HepG2 (cell line): ENCODE data around the gene B3GALNT2. TPM values are rescaled to one million over a fixed set of nuclear protein-coding genes. Genes with fewer than 3 reads are reported as not detected.
A peak's percentile ranks its signal among the peaks of the same experiment; 100 is the strongest.

Experiments used
- ATAC-seq: fragments of 200-7000 bp; cut with Tn5 transposase; 3 replicates; pipeline ENCODE4 v1.9.1; 2020; ENCODE audit warnings: mild to moderate bottlenecking, moderate library complexity
- BruUV-seq: library from RNA; stranded (reverse); fragments of 400-500 nt; replicated peaks from 2 replicates; lab custom pipeline; 2021; lab: Mats Ljungman, UMichigan
- CTCF ChIA-PET: fragments of 300-600 bp; formaldehyde crosslinking; extraction: SDS; loops from one replicate; lab custom pipeline; 2021; ENCODE audit warnings: low total read pairs, inconsistent platforms, low intra/inter-chr PET ratio; lab: Yijun Ruan, JAX
- POLR2A ChIA-PET: fragments of 350-600 bp; sonication (Branson Sonifier 250); formaldehyde crosslinking; loops from one replicate; lab custom pipeline; 2020; ENCODE audit warnings: antibody characterized with exemption, inconsistent platforms; lab: Yijun Ruan, JAX
- DNase-seq: peaks from one replicate; pipeline ENCODE4 v3.0.0-alpha.2; 2015; ENCODE audit warnings: low spot score
- FAIRE-seq: peaks from 3 replicates; lab custom pipeline; 2011; peaks lifted over from hg19 to GRCh38; lab: Jason Lieb, UNC
- H2AFZ ChIP-seq: one replicate; pipeline ENCODE4 v1.6.1; 2011; ENCODE audit warnings: low read length, inconsistent platforms
- H3K27ac ChIP-seq: fragments of 300-600 bp; 3 replicates; pipeline ENCODE4 v1.8.0; 2011; ENCODE audit warnings: mixed run types, mild to moderate bottlenecking, mixed read lengths, low read length, inconsistent platforms; ENCODE audit not compliant: insufficient read depth; ENCODE audit errors: extremely low read length
- H3K27me3 ChIP-seq, 2 experiments: fragments of 200-600 bp in 1 of 2; 2 replicates in 1 of 2; 3 replicates in 1 of 2; pipeline versions ENCODE4 v1.6.0 to v1.8.0; 2011; ENCODE audit warnings: low read length in 2 of 2, mild to moderate bottlenecking in 2 of 2, moderate library complexity in 2 of 2, inconsistent platforms in 1 of 2; ENCODE audit not compliant: insufficient read depth in 2 of 2, control insufficient read depth in 1 of 2
- H3K36me3 ChIP-seq, 2 experiments: fragments of 200-600 bp in 1 of 2; replicated peaks in 1 of 2; 2 replicates in 1 of 2; 3 replicates in 1 of 2; pipeline versions ENCODE4 v1.5.1 to v1.8.0; 2011; ENCODE audit warnings: low read length in 2 of 2, inconsistent platforms in 1 of 2; ENCODE audit not compliant: insufficient read depth in 2 of 2, control insufficient read depth in 1 of 2
- H3K4me1 ChIP-seq: 2 replicates; pipeline ENCODE4 v1.5.1; 2012; ENCODE audit warnings: low read length, inconsistent platforms; ENCODE audit not compliant: insufficient read depth
- H3K4me2 ChIP-seq: 2 replicates; pipeline ENCODE4 v1.6.0; 2011; ENCODE audit warnings: low read depth, low read length, inconsistent platforms
- H3K4me3 ChIP-seq, 3 experiments: fragments of 200-600 bp in 1 of 3; sonication (generic), shearing (Covaris generic) in 1 of 3; replicated peaks in 1 of 3; 2 replicates each; pipeline ENCODE4 v1.5.1; 2011 to 2016; ENCODE audit warnings: low read length in 3 of 3, inconsistent platforms in 2 of 3, low read depth in 2 of 3, mild to moderate bottlenecking in 2 of 3, control low read depth in 1 of 3, mixed read lengths in 1 of 3; ENCODE audit not compliant: insufficient read depth in 1 of 3
- H3K79me2 ChIP-seq: one replicate; pipeline ENCODE4 v1.6.1; 2011; ENCODE audit warnings: low read length, inconsistent platforms; ENCODE audit not compliant: insufficient read depth
- H3K9ac ChIP-seq: 2 replicates; pipeline ENCODE4 v1.6.0; 2011; ENCODE audit warnings: mild to moderate bottlenecking, low read depth, low read length, inconsistent platforms; ENCODE audit not compliant: insufficient read depth
- H3K9me3 ChIP-seq: 2 replicates; pipeline ENCODE4 v1.5.1; 2012; ENCODE audit warnings: mild to moderate bottlenecking, low read length
- H4K20me1 ChIP-seq: 2 replicates; pipeline ENCODE4 v1.6.0; 2011; ENCODE audit warnings: inconsistent platforms, mild to moderate bottlenecking, low read length, moderate library complexity; ENCODE audit not compliant: insufficient read depth
- BCL6 ChIP-seq: IDR thresholded peaks from 2 replicates; pipeline ENCODE4 v1.6.1; 2016; ENCODE audit warnings: missing genetic modification reagents, missing compliant biosample characterization
- ERF ChIP-seq: IDR thresholded peaks from 2 replicates; pipeline ENCODE4 v1.6.1; 2018; ENCODE audit warnings: missing biosample characterization, missing genetic modification reagents
- NAIF1 ChIP-seq: sonication (generic); formaldehyde crosslinking; IDR thresholded peaks from 2 replicates; pipeline ENCODE4 v1.5.0; 2020; ENCODE audit warnings: mild to moderate bottlenecking, missing genetic modification reagents, borderline replicate concordance
- NFATC3 ChIP-seq: sonication (generic); formaldehyde crosslinking; IDR thresholded peaks from 2 replicates; pipeline ENCODE4 v1.5.1; 2020; ENCODE audit warnings: mild to moderate bottlenecking, missing genetic modification reagents
- NR2F1 ChIP-seq, 2 experiments: fragments of 450-650 bp in 1 of 2; formaldehyde crosslinking in 1 of 2; IDR thresholded peaks; 2 replicates each; pipeline versions ENCODE4 v1.5.0 to v1.6.1; 2016 to 2020; ENCODE audit warnings: mild to moderate bottlenecking in 1 of 2, missing compliant biosample characterization in 1 of 2, missing genetic modification reagents in 1 of 2, moderate library complexity in 1 of 2
- RFX5 ChIP-seq: IDR thresholded peaks from 2 replicates; pipeline ENCODE4 v1.6.1; 2011; ENCODE audit warnings: low read depth, low read length, improper control_type of control experiment
- SAP130 ChIP-seq: IDR thresholded peaks from 2 replicates; pipeline ENCODE4 v1.6.1; 2016; ENCODE audit warnings: low read depth
- WGBS: methylation state at CpG from one replicate; pipeline ENCODE4 v1.1.6; 2017; ENCODE audit warnings: low lambda C conversion rate; 5-methylcytosine and 5-hydroxymethylcytosine counted together
- in situ Hi-C: cut with HindIII; loops from 2 replicates; pipeline ENCODE4 v1.10.0; 2017; ENCODE audit warnings: low pct_unique_long_range_greater_than_20kb; ENCODE audit not compliant: extremely low pct_ligation_motif_present
- intact Hi-C: fragments of 100-400 bp; cut with micrococcal nuclease; formaldehyde crosslinking; loops from one replicate; pipeline ENCODE4 v1.10.0; 2022; ENCODE audit not compliant: unreplicated experiment
- polyA plus RNA-seq, 8 experiments: library from polyadenylated mRNA; depleted of rRNA in 3 of 8; stranded (reverse) in 7 of 8; unstranded in 1 of 8; fragments of >200 nt; fragmentation: Illumina TruSeq in 4 of 8; extraction: Trizol in 4 of 8; gene quantifications; 2 replicates each; pipeline versions ENCODE4 v1.2.1 to v1.2.3, GENCODE V29; 2011 to 2016; ENCODE audit warnings: low read depth in 4 of 8, missing spikeins in 1 of 8, mixed read lengths in 1 of 8; ENCODE audit not compliant: insufficient read depth in 1 of 8
- total RNA-seq, 5 experiments: library from RNA; depleted of rRNA; stranded (reverse); fragments of >200 nt; fragmentation: Illumina TruSeq; extraction: Trizol; gene quantifications; 2 replicates each; pipeline ENCODE4 v1.2.3, GENCODE V29; 2016; ENCODE audit warnings: low read depth in 1 of 5
- TF ChIP-seq, protein P1 (sequence below): sonication (generic); formaldehyde crosslinking; IDR thresholded peaks from 2 replicates; pipeline ENCODE4 v1.5.1; 2020; ENCODE audit warnings: mild to moderate bottlenecking, missing genetic modification reagents, borderline replicate concordance
- TF ChIP-seq, protein P2 (sequence below): sonication (generic); formaldehyde crosslinking; IDR thresholded peaks from 2 replicates; pipeline ENCODE4 v1.5.0; 2020; ENCODE audit warnings: mild to moderate bottlenecking, missing genetic modification reagents, moderate library complexity

Gene B3GALNT2
- total and polyA plus RNA-seq, 2 of the 13 experiments (the other 11 are each of a cell fraction or from before 2014, with no cell fraction given): 16.5 to 28.9 TPM

DNA sequence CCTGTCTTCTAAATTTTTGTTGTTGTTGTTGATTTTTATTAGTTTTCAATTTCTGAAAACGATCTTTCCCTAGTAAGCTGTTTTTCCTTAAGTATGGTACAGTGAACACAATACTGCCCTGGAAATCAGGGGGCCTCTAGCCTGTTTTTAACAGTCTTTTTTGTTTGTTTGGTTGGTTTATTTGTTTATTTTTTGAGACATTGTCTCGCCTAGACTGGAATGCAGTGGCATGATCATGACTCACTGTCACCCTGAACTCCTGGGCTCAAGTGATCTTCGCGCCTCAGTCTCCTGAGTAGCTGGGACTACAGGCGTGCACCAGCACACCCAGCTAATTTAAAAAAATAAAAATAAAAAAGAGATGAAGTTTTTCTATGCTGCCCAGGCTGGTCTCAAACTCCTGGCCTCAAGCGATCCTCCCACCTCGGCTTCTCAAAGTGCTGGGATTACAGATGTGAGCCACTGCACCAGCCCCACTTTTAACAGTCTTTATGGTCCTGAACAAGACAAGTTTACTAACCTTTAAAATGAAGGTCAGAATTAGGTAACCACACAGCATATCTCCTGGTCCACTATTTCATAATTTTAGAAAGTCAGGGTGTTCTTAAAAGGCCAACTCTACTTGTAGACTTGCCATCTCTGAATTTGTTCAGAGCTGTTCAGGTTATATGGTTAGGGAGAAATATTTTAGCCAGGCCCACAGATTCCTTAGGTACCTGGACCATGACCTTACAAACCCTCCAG is 101.6 kb downstream of the B3GALNT2 start (continued):
- TF ChIP-seq, protein P1, sequence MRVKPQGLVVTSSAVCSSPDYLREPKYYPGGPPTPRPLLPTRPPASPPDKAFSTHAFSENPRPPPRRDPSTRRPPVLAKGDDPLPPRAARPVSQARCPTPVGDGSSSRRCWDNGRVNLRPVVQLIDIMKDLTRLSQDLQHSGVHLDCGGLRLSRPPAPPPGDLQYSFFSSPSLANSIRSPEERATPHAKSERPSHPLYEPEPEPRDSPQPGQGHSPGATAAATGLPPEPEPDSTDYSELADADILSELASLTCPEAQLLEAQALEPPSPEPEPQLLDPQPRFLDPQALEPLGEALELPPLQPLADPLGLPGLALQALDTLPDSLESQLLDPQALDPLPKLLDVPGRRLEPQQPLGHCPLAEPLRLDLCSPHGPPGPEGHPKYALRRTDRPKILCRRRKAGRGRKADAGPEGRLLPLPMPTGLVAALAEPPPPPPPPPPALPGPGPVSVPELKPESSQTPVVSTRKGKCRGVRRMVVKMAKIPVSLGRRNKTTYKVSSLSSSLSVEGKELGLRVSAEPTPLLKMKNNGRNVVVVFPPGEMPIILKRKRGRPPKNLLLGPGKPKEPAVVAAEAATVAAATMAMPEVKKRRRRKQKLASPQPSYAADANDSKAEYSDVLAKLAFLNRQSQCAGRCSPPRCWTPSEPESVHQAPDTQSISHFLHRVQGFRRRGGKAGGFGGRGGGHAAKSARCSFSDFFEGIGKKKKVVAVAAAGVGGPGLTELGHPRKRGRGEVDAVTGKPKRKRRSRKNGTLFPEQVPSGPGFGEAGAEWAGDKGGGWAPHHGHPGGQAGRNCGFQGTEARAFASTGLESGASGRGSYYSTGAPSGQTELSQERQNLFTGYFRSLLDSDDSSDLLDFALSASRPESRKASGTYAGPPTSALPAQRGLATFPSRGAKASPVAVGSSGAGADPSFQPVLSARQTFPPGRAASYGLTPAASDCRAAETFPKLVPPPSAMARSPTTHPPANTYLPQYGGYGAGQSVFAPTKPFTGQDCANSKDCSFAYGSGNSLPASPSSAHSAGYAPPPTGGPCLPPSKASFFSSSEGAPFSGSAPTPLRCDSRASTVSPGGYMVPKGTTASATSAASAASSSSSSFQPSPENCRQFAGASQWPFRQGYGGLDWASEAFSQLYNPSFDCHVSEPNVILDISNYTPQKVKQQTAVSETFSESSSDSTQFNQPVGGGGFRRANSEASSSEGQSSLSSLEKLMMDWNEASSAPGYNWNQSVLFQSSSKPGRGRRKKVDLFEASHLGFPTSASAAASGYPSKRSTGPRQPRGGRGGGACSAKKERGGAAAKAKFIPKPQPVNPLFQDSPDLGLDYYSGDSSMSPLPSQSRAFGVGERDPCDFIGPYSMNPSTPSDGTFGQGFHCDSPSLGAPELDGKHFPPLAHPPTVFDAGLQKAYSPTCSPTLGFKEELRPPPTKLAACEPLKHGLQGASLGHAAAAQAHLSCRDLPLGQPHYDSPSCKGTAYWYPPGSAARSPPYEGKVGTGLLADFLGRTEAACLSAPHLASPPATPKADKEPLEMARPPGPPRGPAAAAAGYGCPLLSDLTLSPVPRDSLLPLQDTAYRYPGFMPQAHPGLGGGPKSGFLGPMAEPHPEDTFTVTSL (CRISPR knock-in tag): peak; percentile 43; the same call in 1 of the 2 replicates
- peak; percentile 55 for TF ChIP-seq SAP130
- TF ChIP-seq RFX5: no peak
- peak; percentile 55; the same call in 1 of the 2 replicates for TF ChIP-seq ERF
- 0 out of 2 replicates have a peak, but pooled peaks have one; percentile 18 for TF ChIP-seq BCL6 (CRISPR knock-in tag)
- peak in 1 of 2 experiments; percentile 50; a peak in 1 of 4 replicates for TF ChIP-seq NR2F1 (CRISPR knock-in tag; IDR thresholded peaks at IDR 0.05)

DNA sequence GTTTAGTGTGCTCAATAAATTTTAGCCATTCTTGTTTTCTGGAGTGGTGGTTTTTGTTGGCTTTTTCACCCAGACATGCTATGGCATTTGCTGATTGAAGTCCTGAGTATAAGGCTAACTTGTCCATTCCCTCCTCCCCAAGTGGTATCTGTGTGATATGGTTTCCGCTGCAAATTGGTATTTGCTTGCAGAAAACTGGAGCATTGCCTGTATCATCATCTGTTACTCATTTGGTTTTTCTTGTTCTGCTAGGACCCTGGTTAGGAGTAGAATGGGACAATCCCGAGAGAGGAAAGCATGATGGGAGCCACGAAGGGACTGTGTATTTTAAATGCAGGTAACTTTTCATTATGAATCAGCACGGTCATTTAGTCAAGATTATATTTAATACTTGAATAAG is 103.0 kb downstream of the B3GALNT2 start:
- Histone ChIP-seq H3K27ac (peak overlapping the region; percentile 30), H3K36me3 (peaks cover 0 to 6% of the 10 kb centered on the region in 2 experiments; a peak in 1 of 5 replicates)
- WGBS: 98% methylated on average over 4 of the region's 4 CpGs
- in situ Hi-C loops: no loop called here
- TF ChIP-seq NAIF1 (CRISPR knock-in tag): no peak
- TF ChIP-seq NFATC3 (CRISPR knock-in tag): no peak
- TF ChIP-seq, protein P2, sequence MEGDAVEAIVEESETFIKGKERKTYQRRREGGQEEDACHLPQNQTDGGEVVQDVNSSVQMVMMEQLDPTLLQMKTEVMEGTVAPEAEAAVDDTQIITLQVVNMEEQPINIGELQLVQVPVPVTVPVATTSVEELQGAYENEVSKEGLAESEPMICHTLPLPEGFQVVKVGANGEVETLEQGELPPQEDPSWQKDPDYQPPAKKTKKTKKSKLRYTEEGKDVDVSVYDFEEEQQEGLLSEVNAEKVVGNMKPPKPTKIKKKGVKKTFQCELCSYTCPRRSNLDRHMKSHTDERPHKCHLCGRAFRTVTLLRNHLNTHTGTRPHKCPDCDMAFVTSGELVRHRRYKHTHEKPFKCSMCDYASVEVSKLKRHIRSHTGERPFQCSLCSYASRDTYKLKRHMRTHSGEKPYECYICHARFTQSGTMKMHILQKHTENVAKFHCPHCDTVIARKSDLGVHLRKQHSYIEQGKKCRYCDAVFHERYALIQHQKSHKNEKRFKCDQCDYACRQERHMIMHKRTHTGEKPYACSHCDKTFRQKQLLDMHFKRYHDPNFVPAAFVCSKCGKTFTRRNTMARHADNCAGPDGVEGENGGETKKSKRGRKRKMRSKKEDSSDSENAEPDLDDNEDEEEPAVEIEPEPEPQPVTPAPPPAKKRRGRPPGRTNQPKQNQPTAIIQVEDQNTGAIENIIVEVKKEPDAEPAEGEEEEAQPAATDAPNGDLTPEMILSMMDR (CRISPR knock-in tag): no peak
- TF ChIP-seq, all 625 proteins: peak for 0
- peaks cover 39% of the 10 kb centered on the region for H3K4me1 ChIP-seq
- no peak overlapping the region for H3K4me3 ChIP-seq
- no peak for ATAC-seq
- H3K27me3 ChIP-seq: no peaks in the 10 kb centered on the region
- intact Hi-C loops: no loop called here
- DNase-seq: no peak
- H3K79me2 ChIP-seq: peaks cover 61% of the 10 kb centered on the region
- H4K20me1 ChIP-seq: no peaks in the 10 kb centered on the region
- no peak for FAIRE-seq
- no TSS peak for BruUV-seq
- H2AFZ ChIP-seq: no peak overlapping the region
- POLR2A ChIA-PET: no interaction called here
- H3K9me3 ChIP-seq: no peaks in the 10 kb centered on the region
- H3K9ac ChIP-seq: no peak overlapping the region
- no peak overlapping the region for H3K4me2 ChIP-seq
- CTCF ChIA-PET: no interaction called here
